Panc1 (cell line): ENCODE data around the gene SYPL2. TPM values are rescaled to one million over a fixed set of nuclear protein-coding genes. Genes with fewer than 3 reads are reported as not detected.

ENCODE experiments used
- ATAC-seq: fragments of 200-7000 bp; cut with Tn5 transposase; 2 replicates; pipeline ENCODE4 v1.9.1; 2020; ENCODE audit warnings: mild to moderate bottlenecking, moderate library complexity
- BruUV-seq: library from RNA; stranded (reverse); fragments of 400-500 nt; replicated peaks from 2 replicates; lab custom pipeline; 2021; lab: Mats Ljungman, UMichigan
- CTCF ChIA-PET: fragments of 300-600 bp; sonication (Branson Sonifier 250); formaldehyde crosslinking; loops from one replicate; lab custom pipeline; 2022; ENCODE audit warnings: antibody characterized with exemption; lab: Charles Lee
- POLR2A ChIA-PET: fragments of 300-600 bp; sonication (Branson Sonifier 250); formaldehyde crosslinking; loops from one replicate; lab custom pipeline; 2022; ENCODE audit warnings: antibody characterized with exemption; lab: Charles Lee
- DNase-seq: peaks from one replicate; pipeline ENCODE4 v3.0.0-alpha.2; 2010; ENCODE audit warnings: low read depth, low spot score
- H3K27ac ChIP-seq: 2 replicates; pipeline ENCODE4 v1.5.1; 2011; ENCODE audit warnings: mild to moderate bottlenecking, low read length, inconsistent platforms
- H3K27me3 ChIP-seq: fragments of 200-500 bp; sonication (Bioruptor generic); 2 replicates; pipeline ENCODE4 v1.6.0; 2014; ENCODE audit warnings: low read length, inconsistent platforms; ENCODE audit not compliant: control insufficient read depth, insufficient read depth
- H3K36me3 ChIP-seq: fragments of 200-500 bp; sonication (Bioruptor generic); 2 replicates; pipeline ENCODE4 v1.5.1; 2014; ENCODE audit warnings: inconsistent platforms, mild to moderate bottlenecking, low read length, moderate library complexity; ENCODE audit not compliant: control insufficient read depth, insufficient read depth
- H3K4me1 ChIP-seq: 2 replicates; pipeline ENCODE4 v1.5.1; 2011; ENCODE audit warnings: inconsistent platforms, mild to moderate bottlenecking, low read length, moderate library complexity; ENCODE audit not compliant: control insufficient read depth, insufficient read depth
- H3K4me3 ChIP-seq, 2 experiments: 2 replicates each; pipeline ENCODE4 v1.5.1; 2011 to 2012; ENCODE audit warnings: low read depth in 2 of 2, low read length in 2 of 2, mild to moderate bottlenecking in 2 of 2, inconsistent platforms in 1 of 2, moderate library complexity in 1 of 2
- H3K9me3 ChIP-seq: fragments of 200-500 bp; sonication (Bioruptor generic); 2 replicates; pipeline ENCODE4 v1.5.1; 2014; ENCODE audit warnings: low read depth, mild to moderate bottlenecking, inconsistent platforms, low read length, moderate library complexity; ENCODE audit not compliant: control insufficient read depth, insufficient read depth
- POLR2AphosphoS5 ChIP-seq: IDR thresholded peaks from 2 replicates; pipeline ENCODE4 v1.6.1; 2012; ENCODE audit warnings: mild to moderate bottlenecking, low read depth, low read length, moderate library complexity
- SIN3A ChIP-seq: IDR thresholded peaks from 2 replicates; pipeline ENCODE4 v1.6.1; 2012; ENCODE audit warnings: low read depth, mild to moderate bottlenecking, low read length, moderate library complexity, borderline replicate concordance; ENCODE audit not compliant: insufficient read depth
- TCF7L2 ChIP-seq: IDR thresholded peaks from 2 replicates; pipeline ENCODE4 v1.6.1; 2011; ENCODE audit warnings: mild to moderate bottlenecking, low read depth, low read length, inconsistent platforms
- in situ Hi-C: cut with HindIII; loops from 2 replicates; pipeline ENCODE4 v1.10.0; 2016; ENCODE audit warnings: low sequenced_read_pairs, low pct_unique_long_range_greater_than_20kb
- intact Hi-C: fragments of 100-400 bp; cut with micrococcal nuclease; formaldehyde crosslinking; loops from one replicate; pipeline ENCODE4 v1.10.0; 2022; ENCODE audit not compliant: unreplicated experiment
- total RNA-seq: library from RNA; stranded (reverse); gene quantifications from one replicate; pipeline ENCODE4 v1.2.1, GENCODE V29; 2021; ENCODE audit not compliant: unreplicated experiment
- TF ChIP-seq, protein P1 (sequence below): fragments of 450-650 bp; IDR thresholded peaks from 2 replicates; pipeline ENCODE4 v1.5.1; 2017; ENCODE audit warnings: mild to moderate bottlenecking
- TF ChIP-seq, protein P2 (sequence below), 2 experiments: IDR thresholded peaks; 2 replicates each; pipeline ENCODE4 v1.6.1; 2011 to 2012; ENCODE audit warnings: low read depth in 2 of 2, control low read depth in 1 of 2, low read length in 1 of 2, mild to moderate bottlenecking in 1 of 2, moderate library complexity in 1 of 2; ENCODE audit not compliant: insufficient read depth in 1 of 2

The SYPL2 gene
- total RNA-seq, 1 experiment from 2014 or later = 0.74 TPM

DNA sequence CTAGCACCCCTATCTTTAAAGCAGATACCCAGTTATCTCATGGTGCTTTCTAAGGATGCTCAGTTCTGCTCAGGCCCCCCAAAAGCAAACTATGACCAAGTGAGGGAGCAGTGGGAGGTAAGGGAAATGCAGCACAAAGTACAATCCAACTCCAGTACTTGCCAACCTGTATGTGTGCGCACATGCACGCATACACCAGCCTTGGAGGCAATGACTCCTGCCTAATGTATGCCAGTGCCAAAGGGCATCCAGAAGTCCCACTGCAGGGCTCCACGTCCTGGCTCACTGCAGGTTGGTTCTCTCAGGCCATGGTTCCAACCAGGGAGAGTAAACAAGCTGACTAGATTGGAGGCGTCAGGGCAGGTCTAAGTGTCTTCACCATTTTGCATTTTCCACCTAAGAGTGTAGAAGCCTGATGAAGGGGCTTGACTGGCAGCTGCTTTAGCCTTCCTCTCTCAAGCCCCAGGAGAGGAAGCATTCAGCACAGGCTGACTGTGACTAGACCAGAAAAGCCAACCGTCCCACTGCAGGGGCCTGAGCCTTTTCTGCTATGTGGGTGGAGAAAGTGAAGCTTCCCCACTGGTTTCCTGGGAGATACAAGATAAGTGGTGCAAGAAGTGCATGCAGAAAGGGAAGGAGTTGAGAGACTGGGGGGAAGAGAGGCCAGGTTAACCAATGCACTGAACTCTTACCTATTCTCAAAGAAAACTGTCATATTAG is 35.5 kb downstream of the SYPL2 start:
- ChIA-PET POLR2A (no interaction called here), CTCF (no interaction called here)
- intact Hi-C loops (no loop called here), in situ Hi-C loops (no loop called here)
- H3K27me3 ChIP-seq = no peaks in the 10 kb centered on the region
- H3K4me3 ChIP-seq = no peak overlapping the region
- H3K9me3 ChIP-seq = no peaks in the 10 kb centered on the region
- H3K27ac ChIP-seq = no peak overlapping the region
- H3K36me3 ChIP-seq = no peaks in the 10 kb centered on the region
- ATAC-seq (no peak), DNase-seq (no peak)
- no TSS peak for BruUV-seq
- TF ChIP-seq SIN3A = no peak
- TF ChIP-seq, protein P1, sequence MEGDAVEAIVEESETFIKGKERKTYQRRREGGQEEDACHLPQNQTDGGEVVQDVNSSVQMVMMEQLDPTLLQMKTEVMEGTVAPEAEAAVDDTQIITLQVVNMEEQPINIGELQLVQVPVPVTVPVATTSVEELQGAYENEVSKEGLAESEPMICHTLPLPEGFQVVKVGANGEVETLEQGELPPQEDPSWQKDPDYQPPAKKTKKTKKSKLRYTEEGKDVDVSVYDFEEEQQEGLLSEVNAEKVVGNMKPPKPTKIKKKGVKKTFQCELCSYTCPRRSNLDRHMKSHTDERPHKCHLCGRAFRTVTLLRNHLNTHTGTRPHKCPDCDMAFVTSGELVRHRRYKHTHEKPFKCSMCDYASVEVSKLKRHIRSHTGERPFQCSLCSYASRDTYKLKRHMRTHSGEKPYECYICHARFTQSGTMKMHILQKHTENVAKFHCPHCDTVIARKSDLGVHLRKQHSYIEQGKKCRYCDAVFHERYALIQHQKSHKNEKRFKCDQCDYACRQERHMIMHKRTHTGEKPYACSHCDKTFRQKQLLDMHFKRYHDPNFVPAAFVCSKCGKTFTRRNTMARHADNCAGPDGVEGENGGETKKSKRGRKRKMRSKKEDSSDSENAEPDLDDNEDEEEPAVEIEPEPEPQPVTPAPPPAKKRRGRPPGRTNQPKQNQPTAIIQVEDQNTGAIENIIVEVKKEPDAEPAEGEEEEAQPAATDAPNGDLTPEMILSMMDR = no peak
- TF ChIP-seq, protein P2, sequence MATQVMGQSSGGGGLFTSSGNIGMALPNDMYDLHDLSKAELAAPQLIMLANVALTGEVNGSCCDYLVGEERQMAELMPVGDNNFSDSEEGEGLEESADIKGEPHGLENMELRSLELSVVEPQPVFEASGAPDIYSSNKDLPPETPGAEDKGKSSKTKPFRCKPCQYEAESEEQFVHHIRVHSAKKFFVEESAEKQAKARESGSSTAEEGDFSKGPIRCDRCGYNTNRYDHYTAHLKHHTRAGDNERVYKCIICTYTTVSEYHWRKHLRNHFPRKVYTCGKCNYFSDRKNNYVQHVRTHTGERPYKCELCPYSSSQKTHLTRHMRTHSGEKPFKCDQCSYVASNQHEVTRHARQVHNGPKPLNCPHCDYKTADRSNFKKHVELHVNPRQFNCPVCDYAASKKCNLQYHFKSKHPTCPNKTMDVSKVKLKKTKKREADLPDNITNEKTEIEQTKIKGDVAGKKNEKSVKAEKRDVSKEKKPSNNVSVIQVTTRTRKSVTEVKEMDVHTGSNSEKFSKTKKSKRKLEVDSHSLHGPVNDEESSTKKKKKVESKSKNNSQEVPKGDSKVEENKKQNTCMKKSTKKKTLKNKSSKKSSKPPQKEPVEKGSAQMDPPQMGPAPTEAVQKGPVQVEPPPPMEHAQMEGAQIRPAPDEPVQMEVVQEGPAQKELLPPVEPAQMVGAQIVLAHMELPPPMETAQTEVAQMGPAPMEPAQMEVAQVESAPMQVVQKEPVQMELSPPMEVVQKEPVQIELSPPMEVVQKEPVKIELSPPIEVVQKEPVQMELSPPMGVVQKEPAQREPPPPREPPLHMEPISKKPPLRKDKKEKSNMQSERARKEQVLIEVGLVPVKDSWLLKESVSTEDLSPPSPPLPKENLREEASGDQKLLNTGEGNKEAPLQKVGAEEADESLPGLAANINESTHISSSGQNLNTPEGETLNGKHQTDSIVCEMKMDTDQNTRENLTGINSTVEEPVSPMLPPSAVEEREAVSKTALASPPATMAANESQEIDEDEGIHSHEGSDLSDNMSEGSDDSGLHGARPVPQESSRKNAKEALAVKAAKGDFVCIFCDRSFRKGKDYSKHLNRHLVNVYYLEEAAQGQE (IDR thresholded peaks at IDR 0.05; ENCODE audit: insufficient read depth in 1 of 2, low read depth in 2 of 2, low read length in 1 of 2) = no peak
- no peak for TF ChIP-seq POLR2AphosphoS5
- TF ChIP-seq TCF7L2 = no peak
- no peaks in the 10 kb centered on the region for H3K4me1 ChIP-seq

DNA sequence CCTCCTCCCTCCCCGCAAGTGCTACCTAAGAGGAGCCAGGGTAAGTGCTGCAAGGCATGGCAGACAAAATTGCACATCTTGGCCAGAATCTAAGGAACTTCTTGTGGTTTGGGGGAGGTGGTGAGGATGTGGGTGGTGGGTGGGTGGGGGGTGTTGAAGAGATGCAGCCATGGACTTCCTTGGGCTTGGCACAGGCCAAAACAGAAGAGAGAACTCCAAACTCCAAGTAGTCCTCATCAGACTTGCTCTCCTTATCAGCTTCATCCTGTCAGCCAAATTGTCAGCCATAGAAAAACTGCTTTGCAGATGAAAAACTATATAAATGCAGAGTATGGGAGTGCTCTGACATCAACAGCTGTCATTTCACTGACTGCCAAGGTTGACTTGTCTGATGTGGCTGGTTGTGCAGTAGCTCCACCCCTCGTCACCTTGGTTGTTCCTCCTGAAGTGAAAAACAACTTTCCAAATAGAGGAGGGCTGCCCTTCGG is 36.1 kb downstream of the SYPL2 start:
- TF ChIP-seq TCF7L2 (no peak), POLR2AphosphoS5 (no peak), SIN3A (no peak)
- TF ChIP-seq, protein P1 = no peak
- TF ChIP-seq, protein P2 (IDR thresholded peaks at IDR 0.05; ENCODE audit: insufficient read depth in 1 of 2, low read depth in 2 of 2, low read length in 1 of 2) = no peak

More for the DNA sequence above, 36.1 kb downstream of the SYPL2 start:
- in situ Hi-C loops (no loop called here), intact Hi-C loops (no loop called here)
- ChIA-PET POLR2A (no interaction called here), CTCF (no interaction called here)
- H3K27ac ChIP-seq = no peak overlapping the region
- BruUV-seq = no TSS peak
- no peaks in the 10 kb centered on the region for H3K27me3 ChIP-seq
- DNase-seq (no peak), ATAC-seq (no peak)
- H3K4me3 ChIP-seq = no peak overlapping the region
- H3K4me1 ChIP-seq = no peaks in the 10 kb centered on the region
- H3K9me3 ChIP-seq = no peaks in the 10 kb centered on the region
- no peaks in the 10 kb centered on the region for H3K36me3 ChIP-seq
